Stimulated activated CD4-positive, alpha-beta T cell treated with anti-CD3 and anti-CD28 coated beads, Interleukin-2, amount 100 ng/mL, for 4 hours (primary cell): ENCODE data around the gene GPATCH2.
"Not testable (repeated sequence)": the region's sequence is repeated elsewhere in the genome, so short reads cannot be mapped to it uniquely, and the experiment has no call there.

Experiments
- DNase-seq: peaks from one replicate; pipeline ENCODE4 v3.0.0-alpha.2; 2020; ENCODE audit warnings: low read depth

GPATCH2 gene

DNA sequence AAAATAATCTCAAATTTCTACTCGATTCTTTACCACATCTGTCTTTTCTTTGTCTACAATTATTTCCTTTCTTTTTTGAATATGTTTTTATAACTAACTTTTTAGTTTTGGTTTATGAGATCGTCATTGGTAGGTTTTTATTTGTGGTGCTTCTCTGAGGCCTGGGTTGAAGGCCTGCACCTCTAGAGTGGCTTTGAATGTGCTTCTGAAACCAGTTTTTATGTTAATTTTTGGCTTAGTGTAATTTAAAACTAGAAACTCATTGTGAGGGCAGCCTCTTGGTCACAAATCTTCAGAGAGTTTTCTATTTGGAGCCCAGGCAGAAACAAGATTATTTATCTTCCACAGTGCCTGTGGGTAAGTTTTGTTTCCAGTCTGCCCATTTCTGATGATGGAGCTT, 187.0 kb downstream of the GPATCH2 start:
- DNase-seq = no peak

DNA sequence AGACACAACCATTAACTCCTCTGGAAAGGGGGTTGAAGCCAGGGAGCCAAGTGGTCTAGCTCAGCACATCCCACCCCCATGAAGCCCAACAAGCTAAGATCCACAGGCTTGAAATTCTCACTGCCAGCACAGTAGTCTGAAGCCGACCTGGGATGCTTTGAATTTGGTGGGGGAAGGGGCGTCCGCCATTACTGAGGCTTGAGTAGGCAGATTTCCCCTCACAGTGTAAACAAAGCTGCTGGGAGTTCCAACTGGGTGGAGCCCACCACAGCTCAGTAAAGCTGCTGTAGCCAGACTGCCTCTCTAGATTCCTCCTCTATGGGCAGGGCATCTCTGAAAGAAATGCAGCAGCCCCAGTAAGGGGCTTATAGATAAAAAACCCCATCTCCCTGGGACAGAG, 193.5 kb downstream of the GPATCH2 start:
- no peak for DNase-seq

DNA sequence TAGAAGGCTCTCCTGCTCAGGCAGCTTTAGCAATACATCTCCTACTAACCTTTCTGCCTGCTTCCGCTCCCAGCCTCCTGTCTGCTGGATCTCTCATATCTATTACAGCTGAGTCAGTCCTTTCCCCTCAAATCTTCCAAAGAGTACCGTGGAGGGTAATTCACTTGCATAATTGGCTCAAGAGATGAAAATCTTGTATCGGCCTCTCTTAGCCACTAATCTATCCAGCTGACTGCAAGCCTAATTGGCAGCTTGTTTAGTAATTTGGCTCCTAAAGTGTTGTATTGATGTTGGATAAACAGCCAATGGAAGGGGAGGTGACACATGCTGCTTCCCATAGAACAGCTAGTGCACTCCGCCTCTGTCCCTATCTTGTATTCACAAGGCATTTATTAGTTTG, 195.7 kb downstream of the GPATCH2 start:
- DNase-seq = no peak

DNA sequence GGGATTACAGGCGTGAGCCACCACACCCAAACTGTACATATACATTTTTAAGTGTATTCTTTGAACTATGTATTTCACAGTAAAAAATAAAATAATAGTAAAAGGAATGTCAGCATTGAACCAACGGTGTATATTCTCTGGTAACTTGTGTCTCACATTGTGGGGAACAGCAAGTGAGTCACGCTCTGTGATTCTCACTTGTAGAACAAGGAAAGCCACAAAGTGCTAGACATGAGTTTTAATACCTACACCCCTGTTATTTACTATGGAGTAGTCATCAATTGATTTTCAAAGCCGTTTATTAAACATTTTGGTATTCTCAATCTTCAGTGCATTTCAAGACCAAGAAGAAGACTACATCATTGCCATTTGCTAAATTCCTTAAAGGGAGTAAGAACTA, 197.2 kb downstream of the GPATCH2 start:
- no peak for DNase-seq

DNA sequence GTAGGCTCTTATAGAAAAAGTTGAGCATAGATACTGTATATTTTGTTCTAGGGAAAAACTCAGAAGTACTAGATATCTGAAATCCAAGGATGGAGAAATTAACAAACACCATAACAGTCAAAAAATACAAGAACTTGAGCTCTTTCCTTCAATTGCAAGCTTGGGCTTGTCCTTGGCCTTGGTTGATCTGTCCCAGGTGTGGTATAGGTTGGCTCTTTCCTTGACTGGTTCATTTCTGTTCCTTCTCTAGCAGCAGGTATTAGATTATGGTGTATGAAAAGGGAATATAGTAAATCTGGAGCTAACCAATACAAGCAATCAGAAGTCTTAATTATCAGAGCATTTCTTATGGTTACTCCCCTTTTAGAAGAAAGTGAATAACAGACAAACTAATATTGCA, 198.6 kb downstream of the GPATCH2 start:
- DNase-seq = no peak

DNA sequence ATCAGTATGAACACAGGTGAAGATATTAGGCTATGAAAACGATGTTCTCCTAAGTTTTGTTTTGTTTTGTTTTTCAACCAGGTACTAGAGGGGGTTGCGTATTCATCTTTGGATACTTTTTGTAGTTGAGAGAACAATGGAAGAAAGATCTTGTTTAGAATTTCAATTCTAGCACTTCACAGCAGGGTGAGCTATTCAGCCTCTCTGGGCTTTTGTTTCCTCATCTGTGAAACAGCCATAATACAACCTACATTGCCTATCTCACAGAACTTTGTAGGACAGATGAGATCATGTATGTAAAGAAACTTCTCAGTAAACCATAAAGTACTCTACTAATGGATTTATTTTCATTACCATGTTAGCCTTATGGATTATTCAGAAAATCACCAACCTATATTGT, 199.5 kb downstream of the GPATCH2 start:
- no peak for DNase-seq

DNA sequence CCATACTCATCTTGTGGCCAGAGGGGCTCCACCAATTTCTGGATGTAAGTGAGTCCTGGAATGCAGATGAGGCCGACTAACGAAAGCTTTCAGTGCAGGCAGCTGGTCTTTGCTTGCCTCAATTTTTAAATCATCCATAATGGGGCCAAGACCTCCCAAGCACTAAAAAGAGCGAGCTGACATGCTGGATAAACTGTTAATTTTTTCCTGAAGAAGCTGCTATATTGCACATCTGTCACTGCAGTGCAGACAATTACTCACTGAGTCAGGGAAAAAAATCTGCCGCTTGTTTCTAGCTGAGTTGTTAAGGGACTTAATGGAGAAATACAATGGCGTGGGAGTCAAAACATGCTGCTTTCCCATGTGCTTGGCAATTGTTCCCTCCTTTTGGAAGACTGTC, 205.5 kb downstream of the GPATCH2 start:
- DNase-seq = no peak

DNA sequence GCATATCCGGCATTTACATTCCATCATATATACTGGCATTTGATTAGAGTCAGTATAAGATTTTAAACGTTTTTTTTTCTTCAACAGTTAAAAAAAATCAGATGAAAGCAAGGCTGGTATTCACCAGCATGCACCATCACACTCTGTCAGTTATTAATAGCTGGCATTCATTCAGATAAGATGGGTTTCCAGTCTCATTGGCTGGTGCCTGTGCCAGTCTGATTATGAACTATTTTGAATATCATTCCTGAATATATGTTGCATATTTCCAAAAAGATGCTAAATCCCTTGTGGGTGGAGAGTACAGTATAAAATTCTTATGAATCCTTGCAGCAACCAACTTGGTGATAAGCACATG, 211.7 kb downstream of the GPATCH2 start:
- DNase-seq = no peak

DNA sequence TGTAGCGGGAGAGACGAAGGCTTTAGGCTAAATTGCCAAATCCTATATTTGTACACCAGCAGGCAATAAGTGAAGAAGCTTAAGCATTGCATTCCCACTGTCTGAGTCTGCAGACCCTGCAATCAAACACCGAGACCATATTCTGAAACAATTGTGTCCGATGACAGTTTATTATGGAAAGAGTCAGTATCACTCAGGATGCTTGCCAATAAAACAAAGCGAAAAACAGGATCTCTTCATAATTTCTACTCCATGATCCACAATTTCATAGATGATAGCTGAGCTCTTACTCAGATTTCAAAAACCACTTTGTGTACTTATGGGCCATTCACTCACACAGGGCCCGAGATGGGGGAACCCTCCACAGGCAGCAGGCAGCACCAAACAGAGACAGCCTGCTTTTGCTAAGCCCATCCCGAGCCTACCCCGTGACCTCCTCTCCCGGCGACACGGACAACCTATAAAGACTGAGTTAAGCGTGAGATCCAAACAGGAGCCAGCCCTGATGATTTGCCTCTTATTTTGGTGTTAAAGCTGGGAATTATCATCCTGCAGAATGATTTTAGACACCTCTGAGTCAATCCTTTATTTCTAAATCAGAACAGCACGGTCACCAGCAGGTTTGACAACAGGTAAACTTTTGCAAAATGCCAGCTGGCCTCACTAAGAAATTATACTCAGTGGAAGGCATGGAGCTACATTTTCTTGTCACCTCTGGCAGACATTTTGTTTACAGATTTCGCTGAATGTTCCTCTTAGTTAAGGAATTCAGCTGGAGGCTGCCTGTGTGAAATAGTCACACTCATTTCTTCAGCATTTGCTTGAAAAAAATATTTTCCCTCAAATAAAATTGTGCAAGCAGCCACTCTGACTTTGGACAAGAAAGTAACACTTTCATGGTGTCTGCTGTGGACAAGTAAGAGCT, 212.4 kb downstream of the GPATCH2 start:
- no peak for DNase-seq

DNA sequence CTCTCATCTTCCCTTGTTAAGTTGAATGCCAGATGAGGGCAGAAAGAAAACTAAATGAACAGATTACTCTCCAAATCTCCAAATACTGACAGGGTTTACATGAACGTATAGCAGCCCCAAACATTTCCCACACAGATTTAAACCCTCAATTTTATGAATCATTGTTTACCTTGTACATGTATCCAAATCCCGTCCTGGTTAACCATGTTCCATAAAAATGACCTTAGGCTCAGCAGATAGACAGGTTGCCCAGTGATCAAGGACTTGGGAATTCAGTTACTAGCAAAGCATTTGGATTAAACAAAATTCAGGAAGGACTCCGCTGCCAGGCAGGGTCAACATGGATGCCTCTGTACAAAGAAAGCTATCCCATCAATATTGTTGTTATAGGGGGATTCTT, 213.5 kb downstream of the GPATCH2 start:
- no peak for DNase-seq

DNA sequence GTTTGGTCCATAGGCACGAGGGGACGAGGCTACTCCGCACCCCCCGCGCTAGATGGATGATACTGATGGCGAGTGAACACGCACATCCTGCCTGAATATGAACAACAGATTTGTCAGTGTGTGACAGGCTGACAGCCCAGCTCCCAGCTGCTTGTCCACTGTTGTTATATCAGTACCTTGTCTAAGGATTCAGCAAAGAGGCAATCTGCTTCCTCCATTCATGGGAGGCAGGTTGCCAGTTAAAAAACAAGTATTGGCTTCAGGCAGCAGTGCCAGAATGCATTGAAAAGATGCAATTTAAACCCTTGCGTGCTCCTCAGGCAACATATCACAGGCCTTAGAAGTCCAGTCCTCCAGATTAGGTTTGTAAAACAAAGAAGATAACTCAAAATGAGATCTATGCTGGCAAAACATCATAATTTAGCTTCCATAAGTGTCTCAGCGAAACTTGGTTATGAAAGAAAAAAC, 223.3 kb downstream of the GPATCH2 start:
- DNase-seq = no peak

DNA sequence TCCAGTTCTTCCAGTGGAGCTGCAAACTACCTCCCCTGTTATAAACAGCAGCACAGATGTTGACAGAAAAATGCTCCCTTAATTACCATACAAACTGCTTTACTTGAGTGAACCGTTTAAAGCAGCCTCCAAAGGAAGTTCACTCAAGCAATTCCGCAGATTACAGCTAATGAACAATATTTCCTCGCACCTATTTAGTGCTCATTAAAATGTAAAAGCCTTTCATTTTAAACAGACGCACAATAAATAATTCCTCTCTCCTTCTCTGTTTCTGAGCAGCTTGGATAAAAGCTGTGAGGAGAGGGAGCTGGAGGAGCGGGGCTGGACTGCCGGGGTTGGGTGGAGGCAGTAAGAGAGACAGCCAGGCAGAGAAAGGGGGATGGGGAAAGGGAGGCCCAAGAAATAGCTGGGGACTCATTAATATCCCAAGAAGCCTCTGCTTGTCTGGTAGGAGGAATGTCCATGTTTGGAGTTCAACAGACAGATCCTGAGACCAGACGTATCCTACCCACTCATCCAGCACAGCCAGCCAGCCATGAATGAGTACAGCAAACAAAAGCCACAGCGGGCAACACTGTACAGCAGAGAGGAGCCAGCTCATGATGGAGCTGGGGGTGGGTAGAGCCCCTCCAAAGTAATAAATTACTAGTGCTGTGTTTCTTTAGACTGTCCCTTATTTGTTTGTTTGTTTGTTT, 227.7 kb downstream of the GPATCH2 start:
- no peak for DNase-seq

DNA sequence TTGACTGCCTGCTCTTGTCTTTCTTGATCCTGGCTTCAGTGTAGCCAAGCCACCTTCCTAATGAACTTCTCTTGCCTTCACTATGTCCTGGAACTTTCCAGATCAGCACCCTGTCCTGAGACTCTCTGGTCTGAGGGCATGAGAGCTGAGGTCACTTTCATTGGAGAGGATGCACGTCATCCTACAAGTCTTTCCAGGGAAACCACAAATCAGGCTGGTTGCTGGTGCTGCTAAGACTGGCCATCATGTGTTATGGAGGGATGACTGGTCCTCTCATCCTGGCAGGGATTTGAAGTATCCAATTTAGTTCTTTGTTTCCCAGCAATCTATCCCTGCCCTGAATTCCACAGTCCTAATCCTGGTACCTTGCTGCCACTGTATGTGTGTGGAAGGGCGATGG, 228.6 kb downstream of the GPATCH2 start:
- DNase-seq = no peak

DNA sequence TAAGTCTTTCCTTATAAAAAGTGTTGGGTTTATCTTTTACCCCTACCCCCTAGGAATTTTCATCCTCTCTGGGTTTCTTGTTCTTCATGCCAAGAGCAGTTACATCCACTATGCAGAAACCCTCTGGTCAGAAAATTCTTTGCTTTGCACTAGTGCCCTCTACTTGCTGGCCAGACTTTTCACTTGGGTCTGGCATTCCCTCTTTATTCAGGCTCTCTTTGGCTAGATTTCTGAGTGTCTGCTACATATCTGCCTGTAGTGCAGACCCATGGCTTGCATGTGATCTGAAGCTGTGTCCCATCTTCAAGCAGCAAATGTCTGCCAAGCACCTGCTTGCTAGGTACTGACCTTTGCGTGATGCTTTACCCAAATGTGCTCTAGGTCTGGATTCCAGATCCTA, 237.0 kb downstream of the GPATCH2 start:
- no peak for DNase-seq

DNA sequence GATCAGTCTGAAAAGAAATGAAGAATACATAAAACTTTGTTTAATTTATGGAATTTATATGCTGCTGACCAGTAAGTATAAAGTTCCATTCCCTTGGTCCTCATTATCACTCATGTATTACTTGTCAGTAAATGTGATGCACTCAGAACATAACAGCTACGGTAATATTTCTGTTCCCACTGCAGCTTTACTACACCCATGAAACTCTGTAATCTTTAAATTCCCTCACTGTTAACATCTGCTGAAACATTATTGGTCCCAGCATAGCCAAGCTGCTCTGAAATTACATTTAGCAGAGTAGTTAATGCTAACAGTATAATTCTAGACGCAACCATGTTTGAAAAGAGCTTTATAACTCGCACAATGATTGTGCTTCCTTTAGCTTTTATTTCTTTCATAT, 238.4 kb downstream of the GPATCH2 start:
- DNase-seq = no peak

DNA sequence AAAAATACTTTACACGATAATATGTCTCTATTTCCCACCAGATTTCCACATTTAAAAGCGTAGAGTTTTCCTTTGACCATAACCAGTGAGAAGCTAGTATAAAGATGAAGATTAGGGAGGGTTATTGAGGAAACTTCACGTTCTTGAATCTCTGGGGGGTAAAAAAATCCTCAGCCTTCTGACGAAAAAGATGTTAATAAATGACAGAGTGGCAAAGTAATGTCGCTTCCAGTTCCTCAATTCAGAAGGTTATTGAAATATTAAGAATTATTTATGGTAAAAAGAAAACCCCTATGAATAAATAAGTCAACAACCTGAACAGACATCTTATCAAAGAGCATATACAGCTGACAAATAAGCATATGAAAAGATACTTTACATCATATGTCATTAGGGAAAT, 241.0 kb downstream of the GPATCH2 start:
- no peak for DNase-seq

DNA sequence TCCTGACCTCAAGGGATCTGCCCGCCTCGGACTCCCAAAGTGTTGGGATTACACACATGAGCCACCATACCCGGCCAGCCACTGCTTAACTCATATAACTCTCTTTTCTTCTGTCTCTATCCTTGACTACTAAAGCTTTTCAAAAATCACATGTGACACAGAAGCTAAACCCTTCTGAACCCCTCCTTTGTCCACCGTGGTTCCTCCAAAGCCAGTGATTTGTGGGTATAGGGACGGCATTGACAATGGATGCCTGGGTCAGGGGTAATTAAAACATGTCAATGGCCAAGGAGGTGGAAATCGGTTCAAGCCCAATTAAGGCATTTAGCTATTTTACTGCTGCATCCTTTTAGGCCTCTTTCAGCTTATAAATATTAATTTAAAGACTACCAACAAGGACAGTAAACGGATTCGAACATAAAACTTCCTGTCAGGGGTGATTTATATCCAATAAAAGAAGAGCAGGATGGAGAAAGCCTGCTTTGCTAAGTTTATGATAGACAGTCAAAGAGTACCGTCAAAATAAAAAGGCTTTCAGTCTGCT, 242.3 kb downstream of the GPATCH2 start:
- DNase-seq = no peak

DNA sequence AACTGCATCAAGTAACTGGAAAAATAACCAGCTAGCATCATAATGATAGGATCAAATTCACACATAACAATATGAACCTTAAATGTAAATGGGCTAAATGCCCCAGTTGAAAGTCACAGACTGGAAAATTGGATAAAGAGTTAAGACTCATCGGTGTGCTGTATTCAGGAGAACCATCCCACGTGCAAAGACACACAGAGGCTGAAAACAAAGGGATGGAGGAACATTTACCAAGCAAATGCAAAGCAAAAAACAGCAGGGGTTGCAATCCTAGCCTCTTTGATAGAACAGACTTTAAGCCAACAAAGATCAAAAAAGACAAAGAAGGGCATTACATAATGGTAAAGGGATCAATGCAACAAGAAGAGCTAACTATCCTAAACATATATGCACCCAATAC, 249.1 kb downstream of the GPATCH2 start:
- DNase-seq = not testable (repeated sequence)

DNA sequence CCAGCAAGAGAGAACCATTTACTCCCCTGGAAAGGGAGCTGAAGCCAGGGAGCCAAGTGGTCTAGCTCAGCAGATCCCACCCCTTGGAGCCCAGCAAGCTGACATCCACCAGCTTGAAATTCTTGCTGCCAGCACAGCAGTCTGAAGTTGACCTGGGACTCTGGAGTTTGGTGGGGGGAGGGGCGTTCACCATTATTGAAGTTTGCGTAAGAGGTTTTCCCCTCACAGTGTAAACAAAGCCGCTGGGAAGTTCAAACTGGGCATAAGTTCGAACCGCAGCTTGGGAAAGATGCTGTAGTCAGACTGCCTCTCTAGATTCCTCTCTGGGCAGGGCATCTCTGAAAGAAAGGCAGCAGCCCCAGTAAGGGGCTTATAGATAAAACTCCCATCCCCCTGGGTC, 251.1 kb downstream of the GPATCH2 start:
- DNase-seq = not testable (repeated sequence)

DNA sequence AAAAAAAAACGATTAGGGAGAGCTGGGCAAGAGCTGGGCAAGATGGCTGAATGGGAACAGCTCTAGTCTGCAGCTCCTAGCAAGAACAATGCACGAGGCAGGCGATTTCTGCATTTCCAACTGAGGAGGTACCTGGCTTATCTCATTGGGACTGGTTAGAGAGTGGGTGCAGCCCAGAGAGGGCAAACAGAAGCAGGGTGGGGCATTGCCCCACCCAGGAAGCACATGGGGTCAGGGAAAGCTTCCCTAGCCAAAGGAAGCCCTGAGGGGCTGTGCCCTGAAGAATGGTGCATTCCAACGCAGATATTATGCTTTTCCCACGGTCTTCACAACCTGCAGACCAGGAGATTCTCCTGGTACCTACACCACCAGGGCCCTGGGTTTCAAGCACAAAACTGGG, 251.6 kb downstream of the GPATCH2 start:
- DNase-seq = no peak
